Breast epithelium (tissue), 3 donors: ENCODE measurements around the gene NSFL1C.

Source experiments
- POLR2A ChIP-seq: fragments of 450-650 bp; IDR thresholded peaks from one replicate; pipeline ENCODE4 v1.6.1; 2016; ENCODE audit warnings: antibody characterized with exemption, mild to moderate bottlenecking, moderate library complexity
- POLR2AphosphoS5 ChIP-seq, 3 donors: sonication (generic); formaldehyde crosslinking; IDR thresholded peaks; one replicate each; pipeline ENCODE4 v1.6.1; 2017; ENCODE audit warnings: antibody characterized with exemption in 3 of 3
- TF ChIP-seq, protein P1 (sequence below), 3 donors: fragments of 450-650 bp; IDR thresholded peaks; one replicate each; pipeline ENCODE4 v1.5.1; 2016 to 2017; ENCODE audit warnings: antibody characterized with exemption in 3 of 3, mild to moderate bottlenecking in 3 of 3, moderate library complexity in 3 of 3

DNA sequence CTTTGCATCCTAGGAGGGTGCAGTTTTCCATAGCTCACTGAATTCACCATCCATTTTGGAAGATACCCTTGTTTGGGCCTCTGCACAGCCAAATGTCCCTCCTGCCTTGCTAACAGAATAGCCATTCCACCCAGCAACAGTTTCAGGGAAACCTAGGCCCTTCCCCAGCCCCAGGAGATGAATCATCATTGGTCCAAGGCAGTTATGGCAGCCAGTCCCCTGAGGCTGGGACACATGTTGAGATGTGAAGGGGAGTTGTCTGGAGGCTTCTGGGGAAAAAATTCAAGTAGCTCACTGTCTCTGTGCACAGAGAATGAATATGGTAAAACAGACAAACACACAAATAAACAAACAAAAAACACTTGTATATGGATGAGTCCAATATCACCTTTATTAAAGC, 41.9 kb upstream of the NSFL1C start:
- TF ChIP-seq, protein P1, sequence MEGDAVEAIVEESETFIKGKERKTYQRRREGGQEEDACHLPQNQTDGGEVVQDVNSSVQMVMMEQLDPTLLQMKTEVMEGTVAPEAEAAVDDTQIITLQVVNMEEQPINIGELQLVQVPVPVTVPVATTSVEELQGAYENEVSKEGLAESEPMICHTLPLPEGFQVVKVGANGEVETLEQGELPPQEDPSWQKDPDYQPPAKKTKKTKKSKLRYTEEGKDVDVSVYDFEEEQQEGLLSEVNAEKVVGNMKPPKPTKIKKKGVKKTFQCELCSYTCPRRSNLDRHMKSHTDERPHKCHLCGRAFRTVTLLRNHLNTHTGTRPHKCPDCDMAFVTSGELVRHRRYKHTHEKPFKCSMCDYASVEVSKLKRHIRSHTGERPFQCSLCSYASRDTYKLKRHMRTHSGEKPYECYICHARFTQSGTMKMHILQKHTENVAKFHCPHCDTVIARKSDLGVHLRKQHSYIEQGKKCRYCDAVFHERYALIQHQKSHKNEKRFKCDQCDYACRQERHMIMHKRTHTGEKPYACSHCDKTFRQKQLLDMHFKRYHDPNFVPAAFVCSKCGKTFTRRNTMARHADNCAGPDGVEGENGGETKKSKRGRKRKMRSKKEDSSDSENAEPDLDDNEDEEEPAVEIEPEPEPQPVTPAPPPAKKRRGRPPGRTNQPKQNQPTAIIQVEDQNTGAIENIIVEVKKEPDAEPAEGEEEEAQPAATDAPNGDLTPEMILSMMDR (IDR thresholded peaks at IDR 0.05) = no peak
- TF ChIP-seq POLR2A (no peak), POLR2AphosphoS5 (IDR thresholded peaks at IDR 0.05) (no peak)
